Tibial nerve (tissue), 4 donors: ENCODE results near the gene ACTL10. TPM values are rescaled to one million over a fixed set of nuclear protein-coding genes. Genes with fewer than 3 reads are reported as not detected.

Source experiments
- DNase-seq, 2 donors: peaks; one replicate each; pipeline ENCODE4 v3.0.0-alpha.2; 2019; ENCODE audit warnings: low spot score in 2 of 2
- H3K27ac ChIP-seq, 4 donors: fragments of 200-600 bp; sonication (generic) in 3 of 4; one replicate each; pipeline ENCODE4 v1.5.1; 2017 to 2019; ENCODE audit warnings: mild to moderate bottlenecking in 1 of 4
- H3K27me3 ChIP-seq, 2 donors: fragments of 200-600 bp; sonication (generic) in 1 of 2; one replicate each; pipeline versions ENCODE4 v1.5.1 to v1.6.0; 2017 to 2019
- H3K36me3 ChIP-seq, 3 donors: fragments of 200-600 bp; sonication (generic); one replicate each; pipeline ENCODE4 v1.5.1; 2018 to 2019
- H3K4me1 ChIP-seq, 4 donors: fragments of 200-600 bp; sonication (generic) in 3 of 4; one replicate each; pipeline ENCODE4 v1.5.1; 2017 to 2019
- H3K4me3 ChIP-seq, 4 donors: fragments of 200-600 bp; sonication (generic) in 3 of 4; one replicate each; pipeline ENCODE4 v1.5.1; 2017 to 2019; ENCODE audit warnings: mild to moderate bottlenecking in 1 of 4, moderate library complexity in 1 of 4
- H3K9me3 ChIP-seq, 4 donors: fragments of 200-600 bp; sonication (generic) in 3 of 4; one replicate each; pipeline ENCODE4 v1.5.1; 2017 to 2019
- CTCF ChIP-seq, 5 experiments: fragments of 200-600 bp in 3 of 5; fragments of 450-650 bp in 2 of 5; sonication (generic) in 3 of 5; IDR thresholded peaks; one replicate each; pipeline ENCODE4 v1.5.1; 2016 to 2019; ENCODE audit warnings: antibody characterized with exemption in 5 of 5, mild to moderate bottlenecking in 3 of 5, moderate library complexity in 2 of 5
- EP300 ChIP-seq, 2 donors: sonication (generic); formaldehyde crosslinking; IDR thresholded peaks; one replicate each; pipeline ENCODE4 v1.6.1; 2017; ENCODE audit warnings: antibody characterized with exemption in 2 of 2, mild to moderate bottlenecking in 1 of 2
- POLR2A ChIP-seq, 2 donors: fragments of 450-650 bp; IDR thresholded peaks; one replicate each; pipeline ENCODE4 v1.6.1; 2017; ENCODE audit warnings: antibody characterized with exemption in 2 of 2, mild to moderate bottlenecking in 2 of 2, moderate library complexity in 2 of 2
- WGBS, 2 donors: methylation state at CpG; one replicate each; pipeline ENCODE4 v1.1.5; 2018; 5-methylcytosine and 5-hydroxymethylcytosine counted together
- total RNA-seq, 4 donors: library from RNA; depleted of rRNA; stranded (reverse); fragments of >200 nt; gene quantifications; one replicate each; pipeline ENCODE4 v1.1.0, GENCODE V29; 2016

The ACTL10 gene
- 1 to 10 TPM; 1.1 to 4.3 (median 3.8) TPM for total RNA-seq

DNA sequence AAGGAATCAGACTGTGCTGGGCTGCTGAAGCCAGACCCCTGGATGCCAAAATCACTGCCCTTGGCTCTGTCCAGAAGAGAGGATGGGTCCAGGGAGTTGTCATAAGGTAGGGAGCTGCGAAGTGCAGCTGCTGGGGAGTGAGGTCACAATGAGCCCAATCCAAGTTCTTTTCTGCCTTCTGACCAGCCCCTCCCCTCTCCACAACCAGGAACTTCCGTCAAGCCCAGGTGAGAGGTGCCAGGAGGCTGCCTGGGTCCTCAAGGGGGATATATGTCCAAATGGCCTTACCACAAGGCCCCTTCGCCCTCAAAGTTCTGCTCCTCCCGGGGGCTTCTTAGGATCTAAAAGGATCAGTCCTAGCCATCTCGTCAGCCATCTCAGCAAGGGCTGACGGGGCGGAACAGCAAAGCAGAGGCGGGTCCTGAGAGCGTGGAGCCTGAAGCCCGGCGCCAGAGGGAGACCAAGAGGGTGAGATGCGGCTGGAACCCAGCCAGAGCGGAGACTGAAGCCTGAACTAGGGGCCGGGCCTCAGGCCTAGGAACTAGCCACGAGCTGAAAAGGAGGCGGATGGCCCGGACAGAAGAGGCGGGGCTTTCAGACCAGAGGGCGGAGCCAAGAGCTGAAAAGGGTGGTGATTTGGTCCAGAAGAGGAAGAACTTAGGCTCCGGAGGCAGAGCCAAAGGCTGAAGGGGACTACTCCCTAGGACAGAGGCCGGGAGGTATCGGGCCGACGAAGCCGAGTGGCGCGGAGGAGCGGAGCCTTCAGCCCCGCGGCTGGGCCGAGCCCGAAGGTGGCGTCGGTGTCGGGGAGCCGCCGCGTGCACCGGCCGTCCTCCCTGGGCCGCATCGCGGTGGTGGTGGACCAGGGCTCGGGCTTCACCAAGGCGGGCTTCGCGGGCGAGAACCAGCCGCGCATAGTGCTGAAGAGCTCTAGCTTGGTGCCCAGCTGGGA, at the start of gene ACTL10:
TSS of gene ACTL10 (plus strand) at position 651 of the 952 bp plus-strand sequence. CDS start 555 bp downstream, outside the sequence.
- peak within 1 kb of the TSS; percentile 74 to 93 (median 90) for H3K27ac ChIP-seq
- peak; percentile 98 for DNase-seq
- H3K4me1 ChIP-seq: peaks cover 0 to 49% (median 16%) of the 10 kb centered on the region in 4 donors

GRCh38 chr20:33621717-33622400, 44.9 kb upstream of the ACTL10 start:
- no peak for DNase-seq
- no peaks in the 10 kb centered on the region for H3K4me1 ChIP-seq
- H3K27me3 ChIP-seq: no peaks in the 10 kb centered on the region
- 81 to 87% methylated on average over 4 of the region's 4 CpGs for WGBS, 2 donors
- H3K9me3 ChIP-seq: no peaks in the 10 kb centered on the region
- no peak overlapping the region for H3K27ac ChIP-seq
- H3K4me3 ChIP-seq: no peak overlapping the region
- TF ChIP-seq CTCF (IDR thresholded peaks at IDR 0.05) (no peak), EP300 (IDR thresholded peaks at IDR 0.05) (no peak), POLR2A (IDR thresholded peaks at IDR 0.05) (no peak)
- H3K36me3 ChIP-seq: peaks cover 0 to 50% (median 11%) of the 10 kb centered on the region in 3 donors

More for the DNA sequence above, at the start of gene ACTL10:
- Histone ChIP-seq H3K4me3 (peak within 1 kb of the TSS; percentile 39 to 71 (median 64)), H3K27me3 (no peaks in the 10 kb centered on the region), H3K36me3 (peaks cover 0 to 31% (median 0%) of the 10 kb centered on the region in 3 donors), H3K9me3 (no peaks in the 10 kb centered on the region)
- peak; percentile 81 to 97 for TF ChIP-seq POLR2A (IDR thresholded peaks at IDR 0.05)
- peak in 4 of 5 experiments; percentile 28 to 63 (median 42) for TF ChIP-seq CTCF (IDR thresholded peaks at IDR 0.05)
- TF ChIP-seq EP300 (IDR thresholded peaks at IDR 0.05): peak in 1 of 2 donors; percentile 94
- 1 to 11% methylated on average over 29 to 43 of the region's 50 CpGs for WGBS, 2 donors

GRCh38 chr20:33622705-33623365, 43.9 kb upstream of the ACTL10 start:
- Histone ChIP-seq H3K9me3 (no peaks in the 10 kb centered on the region), H3K27me3 (no peaks in the 10 kb centered on the region), H3K27ac (no peak overlapping the region), H3K36me3 (peaks cover 0 to 60% (median 16%) of the 10 kb centered on the region in 3 donors), H3K4me1 (no peaks in the 10 kb centered on the region), H3K4me3 (no peak overlapping the region)
- no peak for DNase-seq
- 94 to 97% methylated on average over 10 of the region's 10 CpGs for whole genome bisulfite sequencing, 2 donors
- no peak for TF ChIP-seq EP300 (IDR thresholded peaks at IDR 0.05)
- no peak for TF ChIP-seq CTCF (IDR thresholded peaks at IDR 0.05)
- TF ChIP-seq POLR2A (IDR thresholded peaks at IDR 0.05): no peak

- no peak for TF ChIP-seq CTCF (IDR thresholded peaks at IDR 0.05)
- no peak for TF ChIP-seq POLR2A (IDR thresholded peaks at IDR 0.05)
- TF ChIP-seq EP300 (IDR thresholded peaks at IDR 0.05): no peak
- DNase-seq: no peak
- Histone ChIP-seq H3K27me3 (no peaks in the 10 kb centered on the region), H3K27ac (no peak overlapping the region), H3K4me1 (no peaks in the 10 kb centered on the region), H3K9me3 (no peaks in the 10 kb centered on the region), H3K36me3 (peaks cover 0 to 74% (median 16%) of the 10 kb centered on the region in 3 donors), H3K4me3 (no peak overlapping the region)
- WGBS, 2 donors: 68 to 79% methylated on average over 3 of the region's 3 CpGs
These were observed 42.3 kb upstream of the ACTL10 start for GRCh38 chr20:33624399-33624798.
